Suprapubic skin (tissue), 3 donors: ENCODE results near the gene MDN1.

Experiments
- POLR2A ChIP-seq, 2 donors: fragments of 450-650 bp; IDR thresholded peaks; one replicate each; pipeline ENCODE4 v1.6.1; 2017; ENCODE audit warnings: antibody characterized with exemption in 2 of 2, mild to moderate bottlenecking in 2 of 2, moderate library complexity in 2 of 2
- TF ChIP-seq, protein P1 (sequence below), 2 donors: fragments of 200-600 bp in 1 of 2; fragments of 450-650 bp in 1 of 2; sonication (generic) in 1 of 2; IDR thresholded peaks; one replicate each; pipeline ENCODE4 v1.5.1; 2016 to 2019; ENCODE audit warnings: antibody characterized with exemption in 2 of 2, mild to moderate bottlenecking in 1 of 2, moderate library complexity in 1 of 2

DNA sequence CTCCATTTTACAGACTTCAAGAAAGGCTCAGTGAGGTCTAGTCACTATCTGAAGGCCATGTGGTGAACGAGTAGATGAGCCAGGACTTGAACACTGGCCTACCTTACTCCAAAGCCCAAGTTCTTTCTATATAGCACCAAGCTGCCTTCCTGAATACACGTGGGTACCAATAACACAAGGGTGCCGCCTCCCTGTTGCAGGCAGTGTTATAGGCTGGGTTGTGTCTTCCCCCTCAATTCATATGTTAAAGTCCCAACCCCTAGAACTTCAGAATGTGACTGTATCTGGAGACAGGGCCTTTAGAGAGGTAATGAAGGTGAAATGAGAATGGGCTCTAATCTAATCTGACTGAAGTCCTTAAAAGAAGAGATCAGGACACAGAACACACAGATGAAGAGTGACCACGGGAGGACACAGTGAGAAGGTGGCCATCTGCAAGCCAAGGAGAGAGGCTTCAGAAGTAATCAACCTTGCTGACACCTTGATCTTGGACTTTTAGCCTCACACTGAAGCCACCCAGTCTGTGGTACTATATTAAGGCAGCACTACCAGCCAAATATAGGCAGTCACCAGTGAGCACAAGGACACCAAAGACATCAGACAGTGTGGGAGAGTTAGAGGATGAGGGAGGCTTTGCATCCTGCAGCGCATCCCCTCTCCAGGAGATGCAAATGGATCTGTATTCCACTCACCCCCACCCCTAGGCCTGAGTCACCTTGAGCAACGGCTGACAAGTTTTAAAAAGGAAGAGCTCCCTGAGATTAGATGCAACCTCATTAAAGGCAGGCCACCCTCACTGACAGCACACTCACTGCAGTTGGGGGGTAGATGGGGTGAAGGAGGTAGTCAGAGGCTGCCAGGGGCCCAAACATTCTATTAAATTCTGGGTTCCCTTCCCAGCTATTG lies 140.1 kb downstream of the MDN1 start:
- TF ChIP-seq, protein P1, sequence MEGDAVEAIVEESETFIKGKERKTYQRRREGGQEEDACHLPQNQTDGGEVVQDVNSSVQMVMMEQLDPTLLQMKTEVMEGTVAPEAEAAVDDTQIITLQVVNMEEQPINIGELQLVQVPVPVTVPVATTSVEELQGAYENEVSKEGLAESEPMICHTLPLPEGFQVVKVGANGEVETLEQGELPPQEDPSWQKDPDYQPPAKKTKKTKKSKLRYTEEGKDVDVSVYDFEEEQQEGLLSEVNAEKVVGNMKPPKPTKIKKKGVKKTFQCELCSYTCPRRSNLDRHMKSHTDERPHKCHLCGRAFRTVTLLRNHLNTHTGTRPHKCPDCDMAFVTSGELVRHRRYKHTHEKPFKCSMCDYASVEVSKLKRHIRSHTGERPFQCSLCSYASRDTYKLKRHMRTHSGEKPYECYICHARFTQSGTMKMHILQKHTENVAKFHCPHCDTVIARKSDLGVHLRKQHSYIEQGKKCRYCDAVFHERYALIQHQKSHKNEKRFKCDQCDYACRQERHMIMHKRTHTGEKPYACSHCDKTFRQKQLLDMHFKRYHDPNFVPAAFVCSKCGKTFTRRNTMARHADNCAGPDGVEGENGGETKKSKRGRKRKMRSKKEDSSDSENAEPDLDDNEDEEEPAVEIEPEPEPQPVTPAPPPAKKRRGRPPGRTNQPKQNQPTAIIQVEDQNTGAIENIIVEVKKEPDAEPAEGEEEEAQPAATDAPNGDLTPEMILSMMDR (IDR thresholded peaks at IDR 0.05): no peak
- TF ChIP-seq POLR2A (IDR thresholded peaks at IDR 0.05): no peak
